ENCODE results near the gene BIK. TPM values are rescaled to one million over a fixed set of nuclear protein-coding genes. Genes with fewer than 3 reads are reported as not detected.

BIK gene
- total and polyA plus RNA-seq, 11 donors, result 0.23 to 0.88 (median 0.46) TPM; not detected in 7

DNA sequence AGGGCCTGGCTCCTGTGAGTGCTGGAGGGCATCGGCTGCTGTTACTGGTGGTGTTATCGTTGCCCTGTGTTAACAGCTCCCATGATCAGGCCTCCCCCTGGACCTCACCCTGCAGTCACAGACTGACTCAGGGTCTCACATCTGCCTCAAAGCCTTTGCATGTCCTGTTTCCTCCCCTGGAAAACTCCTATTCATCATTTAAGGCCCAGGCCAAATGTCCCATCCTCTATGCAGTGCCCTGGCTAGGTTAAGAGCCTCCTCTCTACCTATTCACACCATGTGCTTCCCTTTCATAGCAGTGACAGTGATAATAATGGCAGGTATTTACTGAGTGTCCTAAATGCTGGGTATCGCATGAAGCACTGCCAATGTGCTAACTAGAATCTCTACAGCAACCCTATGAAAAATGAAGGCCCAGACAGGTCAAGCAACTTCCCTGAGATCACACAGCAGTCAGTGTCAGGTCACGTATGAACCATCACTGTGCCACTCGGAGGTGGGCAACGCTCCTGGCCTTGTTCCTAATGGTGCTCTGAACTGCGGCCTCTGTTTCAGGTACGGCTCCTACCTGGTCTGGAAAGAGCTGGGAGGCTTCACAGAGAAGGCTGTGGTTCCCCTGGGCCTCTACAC is 50.1 kb downstream of the BIK start:
- ATAC-seq (no peak), DNase-seq (no peak)
- H3K4me3 ChIP-seq, result no peak overlapping the region
- TF ChIP-seq, protein P1, sequence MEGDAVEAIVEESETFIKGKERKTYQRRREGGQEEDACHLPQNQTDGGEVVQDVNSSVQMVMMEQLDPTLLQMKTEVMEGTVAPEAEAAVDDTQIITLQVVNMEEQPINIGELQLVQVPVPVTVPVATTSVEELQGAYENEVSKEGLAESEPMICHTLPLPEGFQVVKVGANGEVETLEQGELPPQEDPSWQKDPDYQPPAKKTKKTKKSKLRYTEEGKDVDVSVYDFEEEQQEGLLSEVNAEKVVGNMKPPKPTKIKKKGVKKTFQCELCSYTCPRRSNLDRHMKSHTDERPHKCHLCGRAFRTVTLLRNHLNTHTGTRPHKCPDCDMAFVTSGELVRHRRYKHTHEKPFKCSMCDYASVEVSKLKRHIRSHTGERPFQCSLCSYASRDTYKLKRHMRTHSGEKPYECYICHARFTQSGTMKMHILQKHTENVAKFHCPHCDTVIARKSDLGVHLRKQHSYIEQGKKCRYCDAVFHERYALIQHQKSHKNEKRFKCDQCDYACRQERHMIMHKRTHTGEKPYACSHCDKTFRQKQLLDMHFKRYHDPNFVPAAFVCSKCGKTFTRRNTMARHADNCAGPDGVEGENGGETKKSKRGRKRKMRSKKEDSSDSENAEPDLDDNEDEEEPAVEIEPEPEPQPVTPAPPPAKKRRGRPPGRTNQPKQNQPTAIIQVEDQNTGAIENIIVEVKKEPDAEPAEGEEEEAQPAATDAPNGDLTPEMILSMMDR (IDR thresholded peaks at IDR 0.05), result no peak
- no peak for TF ChIP-seq POLR2A (IDR thresholded peaks at IDR 0.05)
- intact Hi-C loops (cut with DNase I), result no loop called here
- peaks cover 0 to 46% (median 23%) of the 10 kb centered on the region in 12 donors for H3K4me1 ChIP-seq
- H3K36me3 ChIP-seq, result peaks cover 0 to 45% (median 15%) of the 10 kb centered on the region in 9 donors
- H3K9me3 ChIP-seq, result no peaks in the 10 kb centered on the region
- H3K27ac ChIP-seq, result no peak overlapping the region
- H3K27me3 ChIP-seq, result no peaks in the 10 kb centered on the region
- WGBS, 4 donors, result 82 to 95% (median 88%) methylated on average over 6 to 8 of the region's 8 CpGs

DNA sequence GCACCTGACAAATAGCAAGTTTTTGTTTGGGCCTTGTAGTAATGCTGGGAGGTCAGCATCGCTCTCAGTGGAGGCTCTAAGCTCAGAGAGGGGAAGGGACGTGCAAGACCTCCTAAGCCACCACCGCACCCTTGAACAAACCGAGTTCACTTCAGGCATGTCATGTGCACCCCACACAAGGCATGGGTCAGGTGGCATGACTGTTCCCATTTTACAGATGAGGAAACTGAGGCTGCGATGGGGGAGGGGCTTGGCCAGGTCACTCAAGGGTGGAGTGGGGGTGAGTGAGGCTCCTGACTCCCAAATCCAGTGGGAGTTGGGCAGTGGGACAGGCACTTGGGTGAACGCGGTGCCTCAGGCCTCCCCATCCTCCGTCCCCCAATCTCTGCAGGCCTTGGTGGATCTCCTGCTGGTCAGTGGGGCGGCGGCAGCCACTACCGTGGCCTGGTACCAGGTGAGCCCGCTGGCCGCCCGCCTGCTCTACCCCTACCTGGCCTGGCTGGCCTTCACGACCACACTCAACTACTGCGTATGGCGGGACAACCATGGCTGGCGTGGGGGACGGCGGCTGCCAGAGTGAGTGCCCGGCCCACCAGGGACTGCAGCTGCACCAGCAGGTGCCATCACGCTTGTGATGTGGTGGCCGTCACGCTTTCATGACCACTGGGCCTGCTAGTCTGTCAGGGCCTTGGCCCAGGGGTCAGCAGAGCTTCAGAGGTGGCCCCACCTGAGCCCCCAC is 52.0 kb downstream of the BIK start:
- intact Hi-C loops (cut with DNase I), result no loop called here
- DNase-seq, result no peak
- no peak overlapping the region for H3K4me3 ChIP-seq
- no peak overlapping the region for H3K27ac ChIP-seq
- no peaks in the 10 kb centered on the region for H3K27me3 ChIP-seq
- TF ChIP-seq, protein P1 (IDR thresholded peaks at IDR 0.05), result no peak
- no peak for TF ChIP-seq POLR2A (IDR thresholded peaks at IDR 0.05)
- H3K36me3 ChIP-seq, result peaks cover 0 to 53% (median 15%) of the 10 kb centered on the region in 9 donors
- no peak for ATAC-seq
- H3K4me1 ChIP-seq, result peaks cover 0 to 40% (median 23%) of the 10 kb centered on the region in 12 donors
- H3K9me3 ChIP-seq, result no peaks in the 10 kb centered on the region
- WGBS, 4 donors, result 94 to 97% (median 95%) methylated on average over 13 to 24 of the region's 24 CpGs

GRCh38 chr22:43163241-43163795 is 52.8 kb downstream of the BIK start:
- intact Hi-C loops (cut with DNase I), result no loop called here
- H3K4me1 ChIP-seq, result peaks cover 0 to 36% (median 23%) of the 10 kb centered on the region in 12 donors
- no peaks in the 10 kb centered on the region for H3K9me3 ChIP-seq
- TF ChIP-seq, protein P1 (IDR thresholded peaks at IDR 0.05), result no peak
- no peak for TF ChIP-seq POLR2A (IDR thresholded peaks at IDR 0.05)
- no peak overlapping the region for H3K4me3 ChIP-seq
- peaks cover 0 to 58% (median 15%) of the 10 kb centered on the region in 9 donors for H3K36me3 ChIP-seq
- no peak for DNase-seq
- peak overlapping the region in 2 of 12 donors; percentile 7 to 19 for H3K27ac ChIP-seq
- WGBS, 4 donors, result 85 to 92% (median 88%) methylated on average over 14 to 18 of the region's 18 CpGs
- H3K27me3 ChIP-seq, result no peaks in the 10 kb centered on the region
- peak in 2 of 4 donors; percentile 2 to 3 for ATAC-seq

DNA sequence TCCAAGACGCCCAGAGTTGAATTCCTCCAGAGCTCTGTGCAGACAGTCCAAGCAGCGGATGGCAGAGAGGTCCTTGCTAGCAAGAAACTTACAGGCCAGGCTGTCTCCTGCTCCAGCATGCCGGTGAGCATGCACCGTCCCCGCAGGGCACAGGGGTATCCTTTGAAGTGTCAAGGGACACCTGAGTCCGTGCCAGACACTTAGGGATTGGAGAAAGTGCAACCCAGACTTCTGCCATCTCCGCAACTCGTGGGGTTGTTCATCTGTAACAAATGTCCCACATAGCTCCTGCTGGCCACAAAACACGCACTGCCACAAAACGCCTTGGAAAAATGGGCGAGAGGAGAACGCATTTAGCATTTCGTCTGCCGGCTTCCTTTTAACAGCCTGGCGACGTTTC is 54.1 kb downstream of the BIK start:
- Histone ChIP-seq H3K9me3 (no peaks in the 10 kb centered on the region), H3K36me3 (peaks cover 0 to 63% (median 15%) of the 10 kb centered on the region in 9 donors), H3K27me3 (no peaks in the 10 kb centered on the region), H3K4me1 (peaks cover 0 to 31% (median 20%) of the 10 kb centered on the region in 12 donors), H3K27ac (no peak overlapping the region), H3K4me3 (no peak overlapping the region)
- intact Hi-C loops (cut with DNase I), result no loop called here
- ATAC-seq (peak in 2 of 4 donors; percentile 5 to 21), DNase-seq (peak in 1 of 5 donors; percentile 25)
- TF ChIP-seq POLR2A (IDR thresholded peaks at IDR 0.05), result no peak
- TF ChIP-seq, protein P1 (IDR thresholded peaks at IDR 0.05), result no peak
- WGBS, 4 donors, result 33 to 45% (median 43%) methylated on average over 16 of the region's 16 CpGs
